ENCODE measurements around the gene NFASC. TPM values are rescaled to one million over a fixed set of nuclear protein-coding genes. Genes with fewer than 3 reads are reported as not detected.

NFASC gene
- polyA plus RNA-seq, 3 donors = 0.08 TPM; not detected in 2

GRCh38 chr1:205049479-205049878, 178.8 kb downstream of the NFASC start:
- Mint-ChIP-seq H3K4me3 (no peak overlapping the region), H3K4me1 (no peaks in the 10 kb centered on the region), H3K9me3 (no peaks in the 10 kb centered on the region), H3K27ac (no peak overlapping the region), H3K36me3 (no peaks in the 10 kb centered on the region), H3K27me3 (ENCODE audit: low read depth in 3 of 3) (peaks cover 30% of the 10 kb centered on the region in 3 donors)
- Histone ChIP-seq H3K4me3 (replicated peaks in 1 of 3; ENCODE audit: low read depth in 2 of 3, low read length in 3 of 3) (no peak overlapping the region), H3K27ac (ENCODE audit: low read depth in 1 of 2, low read length in 2 of 2) (no peak overlapping the region), H3K36me3 (replicated peaks in 1 of 2; ENCODE audit: control insufficient read depth in 1 of 2, insufficient read depth in 2 of 2, low read length in 2 of 2) (no peaks in the 10 kb centered on the region), H3K27me3 (ENCODE audit: control insufficient read depth in 2 of 2, insufficient read depth in 2 of 2, low read length in 2 of 2) (peaks cover 5 to 24% of the 10 kb centered on the region in 2 donors), H2AFZ (ENCODE audit: insufficient read depth, low read depth, low read length, poor library complexity, severe bottlenecking) (no peak overlapping the region), H4K20me1 (ENCODE audit: insufficient read depth, low read length) (no peaks in the 10 kb centered on the region), H3K4me2 (replicated peaks; ENCODE audit: extremely low read depth, low read length, poor library complexity, severe bottlenecking) (no peak overlapping the region), H3K9ac (ENCODE audit: insufficient read depth, low read length, poor library complexity, severe bottlenecking) (no peak overlapping the region), H3K9me3 (replicated peaks in 1 of 2; ENCODE audit: control insufficient read depth in 1 of 2, insufficient read depth in 1 of 2, low read length in 2 of 2) (peaks cover 0 to 8% of the 10 kb centered on the region in 2 donors), H3K79me2 (ENCODE audit: insufficient read depth, low read length) (no peaks in the 10 kb centered on the region), H3K4me1 (ENCODE audit: control insufficient read depth in 1 of 2, insufficient read depth in 2 of 2, low read length in 2 of 2) (no peaks in the 10 kb centered on the region)
- no peak for DNase-seq
- 91% methylated on average over 5 of the region's 6 CpGs for WGBS (ENCODE audit: insufficient coverage)
- intact Hi-C loops (cut with micrococcal nuclease) = no loop called here
- no peak for TF ChIP-seq CTCF (IDR thresholded peaks at IDR 0.05)

GRCh38 chr1:205052690-205053089, 182.0 kb downstream of the NFASC start:
- 88% methylated on average over 8 of the region's 11 CpGs for WGBS (ENCODE audit: insufficient coverage)
- H3K4me3 Mint-ChIP-seq = no peak overlapping the region

More at GRCh38 chr1:205052690-205053089, 182.0 kb downstream of the NFASC start:
- Histone ChIP-seq H4K20me1 (ENCODE audit: insufficient read depth, low read length) (no peaks in the 10 kb centered on the region), H3K9ac (ENCODE audit: insufficient read depth, low read length, poor library complexity, severe bottlenecking) (no peak overlapping the region), H3K4me2 (replicated peaks; ENCODE audit: extremely low read depth, low read length, poor library complexity, severe bottlenecking) (no peak overlapping the region), H2AFZ (ENCODE audit: insufficient read depth, low read depth, low read length, poor library complexity, severe bottlenecking) (no peak overlapping the region), H3K36me3 (replicated peaks in 1 of 2; ENCODE audit: control insufficient read depth in 1 of 2, insufficient read depth in 2 of 2, low read length in 2 of 2) (no peaks in the 10 kb centered on the region), H3K27ac (ENCODE audit: low read depth in 1 of 2, low read length in 2 of 2) (no peak overlapping the region), H3K9me3 (replicated peaks in 1 of 2; ENCODE audit: control insufficient read depth in 1 of 2, insufficient read depth in 1 of 2, low read length in 2 of 2) (no peaks in the 10 kb centered on the region), H3K4me3 (replicated peaks in 1 of 3; ENCODE audit: low read depth in 2 of 3, low read length in 3 of 3) (no peak overlapping the region), H3K27me3 (ENCODE audit: control insufficient read depth in 2 of 2, insufficient read depth in 2 of 2, low read length in 2 of 2) (no peaks in the 10 kb centered on the region), H3K79me2 (ENCODE audit: insufficient read depth, low read length) (no peaks in the 10 kb centered on the region), H3K4me1 (ENCODE audit: control insufficient read depth in 1 of 2, insufficient read depth in 2 of 2, low read length in 2 of 2) (no peaks in the 10 kb centered on the region)
- no peak for DNase-seq
- no peak for TF ChIP-seq CTCF (IDR thresholded peaks at IDR 0.05)
- Mint-ChIP-seq H3K4me1 (no peaks in the 10 kb centered on the region), H3K27me3 (ENCODE audit: low read depth in 3 of 3) (peaks cover 3 to 8% (median 7%) of the 10 kb centered on the region in 3 donors), H3K27ac (no peak overlapping the region), H3K9me3 (no peaks in the 10 kb centered on the region), H3K36me3 (no peaks in the 10 kb centered on the region)
- intact Hi-C loops (cut with micrococcal nuclease) = no loop called here

Data from CD14-positive monocyte (primary cell).